CD4-positive, CD25-positive, alpha-beta regulatory T cell (primary cell): ENCODE data around the gene ABCD3. TPM values are rescaled to one million over a fixed set of nuclear protein-coding genes. Genes with fewer than 3 reads are reported as not detected.

Experiments used
- ATAC-seq, 2 donors: fragments of 150-1000 bp; cut with Tn5 transposase; one replicate each; pipeline ENCODE4 v1.10.0; 2021; ENCODE audit warnings: low read depth in 2 of 2, moderate number of reproducible peaks in 2 of 2, moderate library complexity in 1 of 2
- DNase-seq, 3 donors: peaks; one replicate each; pipeline versions ENCODE4 v3.0.0 to v3.0.0-alpha.2; 2012 to 2022; ENCODE audit warnings: mixed read lengths in 1 of 3
- H3K27ac ChIP-seq: one replicate; pipeline ENCODE4 v1.7.0; 2013; ENCODE audit warnings: mild to moderate bottlenecking, low read length; ENCODE audit not compliant: insufficient read depth, poor library complexity, severe bottlenecking
- H3K27me3 ChIP-seq: one replicate; pipeline ENCODE4 v1.7.0; 2013; ENCODE audit warnings: low read length; ENCODE audit not compliant: control insufficient read depth, insufficient read depth
- H3K36me3 ChIP-seq: one replicate; pipeline ENCODE4 v1.7.0; 2013; ENCODE audit warnings: mild to moderate bottlenecking, low read length, moderate library complexity; ENCODE audit not compliant: control insufficient read depth, insufficient read depth
- H3K4me1 ChIP-seq: 2 replicates; pipeline ENCODE4 v1.7.0; 2013; ENCODE audit warnings: mild to moderate bottlenecking, low read length; ENCODE audit not compliant: insufficient read depth, control insufficient read depth, poor library complexity, severe bottlenecking
- H3K4me3 ChIP-seq: one replicate; pipeline ENCODE4 v1.7.0; 2013; ENCODE audit warnings: low read depth, mild to moderate bottlenecking, low read length, moderate library complexity
- H3K9me3 ChIP-seq, 2 experiments: 1 replicate in 1 of 2; 2 replicates in 1 of 2; pipeline ENCODE4 v1.7.0; 2013; ENCODE audit warnings: low read length in 2 of 2, mild to moderate bottlenecking in 1 of 2, moderate library complexity in 1 of 2; ENCODE audit not compliant: control insufficient read depth in 2 of 2
- H3K27ac Mint-ChIP-seq, 3 donors: one replicate each; pipeline ENCODE4 v1.8.0; 2020 to 2022; ENCODE audit warnings: mild to moderate bottlenecking in 3 of 3, mixed read lengths in 3 of 3, moderate library complexity in 2 of 3
- H3K27me3 Mint-ChIP-seq: one replicate; pipeline ENCODE4 v1.8.0; 2022; ENCODE audit warnings: mild to moderate bottlenecking, mixed read lengths
- H3K36me3 Mint-ChIP-seq: one replicate; pipeline ENCODE4 v1.8.0; 2020; ENCODE audit warnings: mixed read lengths
- H3K4me1 Mint-ChIP-seq, 4 donors: one replicate each; pipeline ENCODE4 v1.8.0; 2020 to 2022; ENCODE audit warnings: mixed read lengths in 4 of 4, mild to moderate bottlenecking in 1 of 4
- H3K4me3 Mint-ChIP-seq, 4 donors: one replicate each; pipeline ENCODE4 v1.8.0; 2020 to 2022; ENCODE audit warnings: mild to moderate bottlenecking in 4 of 4, mixed read lengths in 4 of 4, moderate library complexity in 3 of 4
- H3K9me3 Mint-ChIP-seq, 7 donors: one replicate each; pipeline ENCODE4 v1.8.0; 2020 to 2022; ENCODE audit warnings: mixed read lengths in 7 of 7, mild to moderate bottlenecking in 3 of 7, moderate library complexity in 2 of 7
- polyA plus RNA-seq, 4 donors: library from polyadenylated mRNA; unstranded; fragments of 300-500 nt; fragmentation: Illumina TruSeq; gene quantifications; one replicate each; pipeline ENCODE4 v1.2.3, GENCODE V29; 2021
- total RNA-seq: library from RNA; stranded (reverse); gene quantifications from one replicate; pipeline ENCODE4 v1.2.3, GENCODE V29; 2022

ABCD3 gene
- total and polyA plus RNA-seq, 5 donors from 2014 or later = 15.3 to 21.6 (median 19.4) TPM

DNA sequence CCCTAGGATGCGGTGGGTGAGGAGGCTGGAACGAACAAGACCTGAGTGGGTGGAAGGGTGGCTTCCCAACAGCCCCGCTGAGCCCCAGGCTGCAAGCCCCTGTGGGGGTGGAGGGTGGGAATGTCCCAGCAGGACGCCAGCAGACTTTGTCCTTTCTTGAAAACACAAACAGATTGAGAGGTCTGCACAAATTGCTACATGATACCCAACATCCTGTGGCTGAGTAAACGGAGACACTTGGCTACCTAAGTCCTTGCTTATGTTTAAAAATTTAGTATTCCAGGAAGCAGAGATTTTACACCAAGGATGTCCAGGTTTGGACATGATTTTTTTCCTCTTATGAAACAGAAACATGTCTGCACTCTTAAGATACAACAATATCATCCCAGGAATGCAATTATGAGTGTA lies 135.1 kb downstream of the ABCD3 start:
- Histone ChIP-seq H3K27ac (no peak overlapping the region), H3K9me3 (no peaks in the 10 kb centered on the region), H3K36me3 (no peaks in the 10 kb centered on the region), H3K27me3 (peaks cover 2% of the 10 kb centered on the region), H3K4me1 (no peaks in the 10 kb centered on the region), H3K4me3 (no peak overlapping the region)
- no peaks in the 10 kb centered on the region for H3K36me3 Mint-ChIP-seq
- H3K4me1 Mint-ChIP-seq = no peaks in the 10 kb centered on the region
- peaks cover 0 to 2% (median 0%) of the 10 kb centered on the region in 7 donors for H3K9me3 Mint-ChIP-seq
- DNase-seq (no peak), ATAC-seq (no peak)
- peaks cover 9% of the 10 kb centered on the region for H3K27me3 Mint-ChIP-seq
- no peak overlapping the region for H3K27ac Mint-ChIP-seq
- no peak overlapping the region for H3K4me3 Mint-ChIP-seq

DNA sequence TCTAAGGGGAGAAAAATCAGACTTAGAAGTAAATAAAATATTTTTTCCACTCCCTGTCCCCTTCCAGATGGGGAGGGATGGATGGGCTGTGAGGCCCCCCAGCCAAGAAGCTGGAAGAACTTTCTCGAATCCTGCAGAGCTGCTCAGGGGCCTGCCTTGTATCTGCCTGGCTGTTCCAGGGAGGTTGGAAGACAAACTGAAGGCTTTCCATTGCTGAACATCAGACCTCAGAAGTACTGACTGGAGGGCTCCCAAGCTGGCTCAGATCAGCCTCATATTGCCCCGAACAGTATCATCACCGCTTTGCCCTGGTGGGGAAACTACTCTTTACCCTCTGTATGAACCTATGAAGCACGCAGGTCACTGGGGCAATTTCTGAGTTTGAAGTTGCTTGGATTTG lies 135.7 kb downstream of the ABCD3 start:
- no peaks in the 10 kb centered on the region for H3K36me3 ChIP-seq
- no peak overlapping the region for H3K27ac Mint-ChIP-seq

DNA sequence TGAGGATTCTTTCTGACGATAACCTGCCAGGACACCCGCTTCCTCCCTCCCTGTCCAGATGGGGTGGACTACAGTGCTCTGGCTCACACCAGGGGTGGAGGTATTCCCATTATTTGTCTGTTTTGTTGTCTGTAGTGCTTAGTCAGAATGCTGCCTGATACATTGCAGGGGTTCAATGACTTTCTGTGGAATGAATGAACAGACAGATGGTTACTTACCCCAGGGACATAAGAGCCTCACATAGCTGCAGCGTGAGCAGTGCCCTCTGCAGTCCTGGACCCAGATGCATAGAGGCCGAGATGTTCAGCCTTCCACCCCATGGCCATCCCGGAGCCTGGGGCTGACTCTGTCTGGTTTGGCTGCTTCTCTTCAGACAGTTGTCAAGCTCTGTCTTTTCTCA lies 136.4 kb downstream of the ABCD3 start:
- no peaks in the 10 kb centered on the region for H3K4me1 ChIP-seq
- Mint-ChIP-seq H3K9me3 (peaks cover 0 to 6% (median 0%) of the 10 kb centered on the region in 7 donors), H3K36me3 (no peaks in the 10 kb centered on the region), H3K4me3 (no peak overlapping the region), H3K27ac (no peak overlapping the region), H3K27me3 (peaks cover 9% of the 10 kb centered on the region), H3K4me1 (no peaks in the 10 kb centered on the region)
- H3K27me3 ChIP-seq = peaks cover 2% of the 10 kb centered on the region
- H3K36me3 ChIP-seq = no peaks in the 10 kb centered on the region
- ATAC-seq (no peak), DNase-seq (no peak)
- no peaks in the 10 kb centered on the region for H3K9me3 ChIP-seq
- H3K4me3 ChIP-seq = no peak overlapping the region
- H3K27ac ChIP-seq = no peak overlapping the region

More for the DNA sequence above, 135.7 kb downstream of the ABCD3 start:
- Histone ChIP-seq H3K4me3 (no peak overlapping the region), H3K27me3 (peaks cover 2% of the 10 kb centered on the region), H3K9me3 (no peaks in the 10 kb centered on the region), H3K4me1 (no peaks in the 10 kb centered on the region), H3K27ac (no peak overlapping the region)
- Mint-ChIP-seq H3K4me1 (no peaks in the 10 kb centered on the region), H3K4me3 (no peak overlapping the region), H3K9me3 (peaks cover 0 to 6% (median 0%) of the 10 kb centered on the region in 7 donors), H3K36me3 (no peaks in the 10 kb centered on the region), H3K27me3 (peaks cover 9% of the 10 kb centered on the region)
- ATAC-seq (no peak), DNase-seq (no peak)

DNA sequence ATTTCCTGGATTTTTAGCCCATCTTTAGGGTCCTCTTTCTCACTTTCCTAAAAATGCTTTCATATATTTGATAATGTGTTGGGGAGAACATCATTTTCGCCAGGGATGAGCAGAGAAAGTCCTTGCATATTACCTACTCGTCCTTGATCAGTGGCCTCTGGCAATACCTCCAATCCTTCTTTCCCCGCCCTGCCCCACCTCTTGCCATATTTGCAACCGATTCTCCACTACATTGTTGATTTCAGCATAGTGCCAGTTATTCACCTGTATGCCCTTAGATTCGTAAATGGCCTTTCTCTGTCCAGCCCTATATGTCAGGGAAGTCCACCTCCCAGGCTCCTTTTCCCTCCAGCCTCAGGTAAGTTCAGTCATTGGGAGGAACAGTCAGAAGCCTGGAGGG lies 136.9 kb downstream of the ABCD3 start:
- H3K27ac Mint-ChIP-seq = no peak overlapping the region
- H3K4me3 ChIP-seq = no peak overlapping the region
- H3K27me3 Mint-ChIP-seq = peaks cover 9% of the 10 kb centered on the region
- peaks cover 2% of the 10 kb centered on the region for H3K27me3 ChIP-seq
- H3K36me3 ChIP-seq = no peaks in the 10 kb centered on the region
- H3K36me3 Mint-ChIP-seq = no peaks in the 10 kb centered on the region
- DNase-seq (no peak), ATAC-seq (no peak)
- peaks cover 0 to 6% (median 0%) of the 10 kb centered on the region in 7 donors for H3K9me3 Mint-ChIP-seq
- no peaks in the 10 kb centered on the region for H3K4me1 ChIP-seq
- no peaks in the 10 kb centered on the region for H3K9me3 ChIP-seq
- no peak overlapping the region for H3K4me3 Mint-ChIP-seq
- no peaks in the 10 kb centered on the region for H3K4me1 Mint-ChIP-seq
- H3K27ac ChIP-seq = no peak overlapping the region

DNA sequence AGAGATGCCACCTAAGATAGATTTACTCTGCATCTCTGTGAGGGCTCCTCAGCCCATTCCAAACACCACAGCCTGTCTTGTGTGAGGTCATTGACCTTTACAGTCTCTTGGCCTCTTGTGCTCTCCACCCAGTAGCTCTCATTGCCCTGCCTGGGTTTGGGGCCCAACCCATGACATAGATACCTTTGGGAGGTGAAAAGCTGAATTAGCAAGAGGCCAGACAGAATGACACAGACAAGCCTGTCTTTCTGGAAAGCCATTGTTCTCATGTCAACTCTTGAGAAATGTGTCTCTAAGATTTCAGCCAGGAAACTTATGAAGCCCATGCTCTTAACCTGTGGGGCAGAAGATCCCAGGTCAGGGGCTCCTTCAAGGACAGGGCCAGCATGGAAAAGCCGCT lies 141.7 kb downstream of the ABCD3 start:
- H3K9me3 Mint-ChIP-seq = peaks cover 0 to 5% (median 0%) of the 10 kb centered on the region in 7 donors
- H3K4me1 ChIP-seq = no peaks in the 10 kb centered on the region
- no peak overlapping the region for H3K27ac ChIP-seq
- no peak overlapping the region for H3K4me3 ChIP-seq
- H3K36me3 Mint-ChIP-seq = no peaks in the 10 kb centered on the region
- H3K9me3 ChIP-seq = no peaks in the 10 kb centered on the region
- no peak for DNase-seq
- H3K4me1 Mint-ChIP-seq = peaks cover 0 to 4% (median 0%) of the 10 kb centered on the region in 4 donors
- H3K27me3 Mint-ChIP-seq = no peaks in the 10 kb centered on the region
- no peaks in the 10 kb centered on the region for H3K36me3 ChIP-seq
- H3K27ac Mint-ChIP-seq = no peak overlapping the region
- no peak for ATAC-seq
- H3K27me3 ChIP-seq = no peaks in the 10 kb centered on the region
- no peak overlapping the region for H3K4me3 Mint-ChIP-seq

DNA sequence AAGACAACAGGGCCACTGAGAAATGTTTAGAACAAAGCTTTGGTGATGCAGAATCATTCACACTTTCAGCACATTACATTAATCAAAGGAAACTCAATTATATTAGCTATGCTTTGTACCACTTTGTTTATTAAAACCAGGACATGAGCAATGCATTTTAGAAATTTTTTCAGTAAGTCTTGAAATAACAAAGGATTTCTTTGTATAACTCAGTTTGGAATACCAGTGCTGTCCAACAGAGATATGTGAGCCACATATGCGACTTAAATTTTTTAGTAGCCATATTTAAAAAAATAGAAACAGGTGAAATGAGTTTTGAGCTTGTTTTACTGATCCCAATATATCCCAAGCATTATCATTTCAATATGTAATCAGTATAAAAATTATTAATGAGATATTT lies 142.1 kb downstream of the ABCD3 start:
- H3K27me3 ChIP-seq = no peaks in the 10 kb centered on the region
- H3K4me3 ChIP-seq = no peak overlapping the region
- H3K36me3 ChIP-seq = no peaks in the 10 kb centered on the region
- no peak for DNase-seq
- no peaks in the 10 kb centered on the region for H3K36me3 Mint-ChIP-seq
- H3K4me1 Mint-ChIP-seq = peaks cover 0 to 4% (median 0%) of the 10 kb centered on the region in 4 donors
- H3K4me1 ChIP-seq = no peaks in the 10 kb centered on the region
- H3K9me3 ChIP-seq = no peaks in the 10 kb centered on the region
- no peak overlapping the region for H3K27ac Mint-ChIP-seq
- peaks cover 0 to 4% (median 0%) of the 10 kb centered on the region in 7 donors for H3K9me3 Mint-ChIP-seq
- H3K27me3 Mint-ChIP-seq = no peaks in the 10 kb centered on the region
- no peak overlapping the region for H3K4me3 Mint-ChIP-seq
- ATAC-seq = no peak
- H3K27ac ChIP-seq = no peak overlapping the region

DNA sequence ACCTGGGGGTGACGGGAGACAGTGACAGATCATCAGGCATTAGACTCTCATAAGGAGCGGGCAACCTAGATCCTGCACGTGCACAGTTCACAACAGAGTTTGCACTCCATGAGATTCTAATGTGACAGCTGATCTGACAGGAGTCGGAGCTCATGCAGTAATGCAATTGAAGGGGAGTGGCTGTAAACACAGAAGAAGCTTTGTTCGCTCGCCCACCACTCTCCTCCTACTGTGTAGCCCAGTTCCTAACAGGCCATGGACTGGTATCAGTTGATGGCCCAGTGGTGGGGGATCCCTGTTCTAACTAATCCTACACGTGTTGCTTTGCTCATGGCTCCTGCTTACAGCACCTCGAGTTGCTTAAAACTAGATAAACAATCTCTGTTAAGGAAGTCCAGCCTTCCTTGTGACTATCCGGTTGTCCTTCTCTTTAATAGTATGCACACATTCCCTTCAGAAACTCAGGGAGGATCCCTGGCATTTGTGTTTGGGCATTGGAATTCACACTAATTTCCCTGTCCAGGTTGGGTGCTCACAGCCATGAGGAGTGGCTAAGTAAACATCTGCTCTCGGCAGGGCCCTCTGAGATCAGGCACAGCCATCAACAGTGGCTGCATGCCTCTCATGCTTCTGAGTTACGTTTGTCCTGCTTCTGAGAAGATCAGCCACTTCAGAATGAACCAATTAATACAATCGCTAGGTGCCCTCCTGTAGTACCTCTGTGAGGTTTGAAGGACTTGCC lies 144.5 kb downstream of the ABCD3 start:
- Histone ChIP-seq H3K4me1 (no peaks in the 10 kb centered on the region), H3K27me3 (no peaks in the 10 kb centered on the region), H3K4me3 (no peak overlapping the region), H3K9me3 (no peaks in the 10 kb centered on the region), H3K27ac (no peak overlapping the region), H3K36me3 (no peaks in the 10 kb centered on the region)
- ATAC-seq (no peak), DNase-seq (no peak)
- H3K4me1 Mint-ChIP-seq = peaks cover 0 to 4% (median 0%) of the 10 kb centered on the region in 4 donors
- peaks cover 0 to 4% (median 0%) of the 10 kb centered on the region in 7 donors for H3K9me3 Mint-ChIP-seq
- H3K27me3 Mint-ChIP-seq = no peaks in the 10 kb centered on the region
- H3K27ac Mint-ChIP-seq = no peak overlapping the region
- H3K4me3 Mint-ChIP-seq = no peak overlapping the region
- no peaks in the 10 kb centered on the region for H3K36me3 Mint-ChIP-seq

DNA sequence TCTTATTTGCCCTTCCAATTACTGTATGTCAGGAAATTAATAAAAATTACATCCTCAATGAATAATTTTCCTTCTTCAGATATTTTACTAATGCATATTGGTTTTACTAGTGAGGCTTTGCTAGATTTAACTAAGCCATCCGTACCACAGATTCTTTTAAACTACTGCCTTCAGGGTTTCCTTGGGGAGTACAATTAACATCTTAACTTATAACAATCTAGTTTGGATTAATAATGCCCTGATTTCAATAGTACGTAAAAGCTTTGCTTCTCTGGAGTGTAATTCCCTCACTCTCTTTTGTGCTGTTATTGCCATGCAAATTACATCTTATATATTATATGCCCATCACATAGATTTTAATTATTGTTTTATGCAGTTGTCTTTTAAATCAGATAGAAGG lies 147.7 kb downstream of the ABCD3 start:
- Histone ChIP-seq H3K9me3 (peaks cover 0 to 4% of the 10 kb centered on the region in 2 experiments), H3K27me3 (no peaks in the 10 kb centered on the region), H3K4me3 (no peak overlapping the region), H3K27ac (no peak overlapping the region), H3K36me3 (no peaks in the 10 kb centered on the region), H3K4me1 (no peaks in the 10 kb centered on the region)
- no peak overlapping the region for H3K4me3 Mint-ChIP-seq
- H3K27me3 Mint-ChIP-seq = no peaks in the 10 kb centered on the region
- ATAC-seq (no peak), DNase-seq (no peak)
- H3K9me3 Mint-ChIP-seq = peaks cover 0 to 3% (median 0%) of the 10 kb centered on the region in 7 donors
- H3K36me3 Mint-ChIP-seq = no peaks in the 10 kb centered on the region
- H3K27ac Mint-ChIP-seq = no peak overlapping the region
- H3K4me1 Mint-ChIP-seq = peaks cover 0 to 4% (median 0%) of the 10 kb centered on the region in 4 donors
